HepG2 (cell line): ENCODE measurements around the gene TLCD1. TPM values are rescaled to one million over a fixed set of nuclear protein-coding genes. Genes with fewer than 3 reads are reported as not detected.

ENCODE experiments used
- AGO2 ChIP-seq: fragments of 200-400 bp; formaldehyde crosslinking; optimal IDR thresholded peaks from 2 replicates; pipeline ENCODE3; 2017; ENCODE audit warnings: mild to moderate bottlenecking, low read depth, low read length, moderate library complexity
- AKAP8 ChIP-seq: sonication (generic); formaldehyde crosslinking; IDR thresholded peaks from 2 replicates; pipeline ENCODE4 v1.5.1; 2020; ENCODE audit warnings: mild to moderate bottlenecking, missing genetic modification reagents
- GPN1 ChIP-seq: sonication (generic); formaldehyde crosslinking; IDR thresholded peaks from 2 replicates; pipeline ENCODE4 v1.5.1; 2020; ENCODE audit warnings: missing genetic modification reagents, borderline replicate concordance
- MTA3 ChIP-seq: sonication (generic); formaldehyde crosslinking; IDR thresholded peaks from 2 replicates; pipeline ENCODE4 v1.4.0; 2020; ENCODE audit warnings: missing genetic modification reagents
- NCOA1 ChIP-seq: sonication (generic); formaldehyde crosslinking; IDR thresholded peaks from 2 replicates; pipeline ENCODE4 v1.9.0; 2021; ENCODE audit warnings: missing genetic modification reagents
- PCBP1 ChIP-seq: fragments of 200-400 bp; formaldehyde crosslinking; IDR thresholded peaks from 2 replicates; pipeline ENCODE4 v1.6.1; 2017; ENCODE audit warnings: mild to moderate bottlenecking, low read depth, low read length, borderline replicate concordance
- RBFOX2 ChIP-seq: fragments of 200-400 bp; formaldehyde crosslinking; IDR thresholded peaks from 2 replicates; pipeline ENCODE4 v1.6.1; 2017; ENCODE audit warnings: low read depth, mild to moderate bottlenecking, low read length
- RXRA ChIP-seq: sonication (generic); formaldehyde crosslinking; IDR thresholded peaks from 2 replicates; pipeline ENCODE4 v1.5.1; 2020; ENCODE audit warnings: missing genetic modification reagents
- ZC3H4 ChIP-seq: sonication (generic); formaldehyde crosslinking; IDR thresholded peaks from 2 replicates; pipeline ENCODE4 v1.4.0; 2020; ENCODE audit warnings: missing genetic modification reagents, borderline replicate concordance
- ZNF274 ChIP-seq: sonication (generic); formaldehyde crosslinking; IDR thresholded peaks from 2 replicates; pipeline ENCODE4 v1.5.1; 2020; ENCODE audit warnings: mild to moderate bottlenecking, missing genetic modification reagents
- ZNF331 ChIP-seq: sonication (generic); formaldehyde crosslinking; IDR thresholded peaks from 2 replicates; pipeline ENCODE4 v1.4.0; 2020; ENCODE audit warnings: missing genetic modification reagents
- ZNF547 ChIP-seq: sonication (generic); formaldehyde crosslinking; IDR thresholded peaks from 2 replicates; pipeline ENCODE4 v1.5.1; 2020; ENCODE audit warnings: mild to moderate bottlenecking, missing genetic modification reagents
- ZNF549 ChIP-seq: sonication (generic); formaldehyde crosslinking; IDR thresholded peaks from 2 replicates; pipeline ENCODE4 v1.5.0; 2020; ENCODE audit warnings: missing genetic modification reagents
- ZNF562 ChIP-seq: sonication (generic); formaldehyde crosslinking; IDR thresholded peaks from 2 replicates; pipeline ENCODE4 v1.8.0; 2022; ENCODE audit warnings: missing genetic modification reagents, borderline replicate concordance
- ZNF619 ChIP-seq: sonication (generic); formaldehyde crosslinking; IDR thresholded peaks from 2 replicates; pipeline ENCODE4 v1.4.0; 2020; ENCODE audit warnings: mild to moderate bottlenecking, missing genetic modification reagents
- ZNF670 ChIP-seq: sonication (generic); formaldehyde crosslinking; IDR thresholded peaks from 2 replicates; pipeline ENCODE4 v1.8.0; 2022; ENCODE audit warnings: mild to moderate bottlenecking, missing genetic modification reagents, borderline replicate concordance
- ZSCAN20 ChIP-seq: sonication (generic); formaldehyde crosslinking; IDR thresholded peaks from 2 replicates; pipeline ENCODE4 v1.4.0; 2020; ENCODE audit warnings: missing genetic modification reagents, mild to moderate bottlenecking, borderline replicate concordance
- polyA plus RNA-seq, 8 experiments: library from polyadenylated mRNA; depleted of rRNA in 3 of 8; stranded (reverse) in 7 of 8; unstranded in 1 of 8; fragments of >200 nt; fragmentation: Illumina TruSeq in 4 of 8; extraction: Trizol in 4 of 8; gene quantifications; 2 replicates each; pipeline versions ENCODE4 v1.2.1 to v1.2.3, GENCODE V29; 2011 to 2016; ENCODE audit warnings: low read depth in 4 of 8, missing spikeins in 1 of 8, mixed read lengths in 1 of 8; ENCODE audit not compliant: insufficient read depth in 1 of 8
- total RNA-seq, 5 experiments: library from RNA; depleted of rRNA; stranded (reverse); fragments of >200 nt; fragmentation: Illumina TruSeq; extraction: Trizol; gene quantifications; 2 replicates each; pipeline ENCODE4 v1.2.3, GENCODE V29; 2016; ENCODE audit warnings: low read depth in 1 of 5
- TF ChIP-seq, protein P1 (sequence below): sonication (generic); formaldehyde crosslinking; IDR thresholded peaks from 2 replicates; pipeline ENCODE4 v1.8.0; 2022; ENCODE audit warnings: mild to moderate bottlenecking, missing genetic modification reagents, borderline replicate concordance
- TF ChIP-seq, protein P2 (sequence below): sonication (generic); formaldehyde crosslinking; IDR thresholded peaks from 2 replicates; pipeline ENCODE4 v1.8.0; 2022; ENCODE audit warnings: low read depth, missing genetic modification reagents
- TF ChIP-seq, protein P3 (sequence below): IDR thresholded peaks from 2 replicates; pipeline ENCODE4 v1.6.1; 2016; ENCODE audit warnings: missing compliant biosample characterization, missing genetic modification reagents, borderline replicate concordance
- TF ChIP-seq, protein P4 (sequence below): sonication (generic); formaldehyde crosslinking; IDR thresholded peaks from 2 replicates; pipeline ENCODE4 v1.8.0; 2022; ENCODE audit warnings: missing genetic modification reagents, low read depth, mild to moderate bottlenecking, borderline replicate concordance
- TF ChIP-seq, protein P5 (sequence below): sonication (generic); formaldehyde crosslinking; IDR thresholded peaks from 2 replicates; pipeline ENCODE4 v1.8.0; 2023; ENCODE audit warnings: mild to moderate bottlenecking, missing genetic modification reagents

The TLCD1 gene
- total and polyA plus RNA-seq, 2 of the 13 experiments (the other 11 are each of a cell fraction or from before 2014, with no cell fraction given) = 14.9 to 19.6 TPM

DNA sequence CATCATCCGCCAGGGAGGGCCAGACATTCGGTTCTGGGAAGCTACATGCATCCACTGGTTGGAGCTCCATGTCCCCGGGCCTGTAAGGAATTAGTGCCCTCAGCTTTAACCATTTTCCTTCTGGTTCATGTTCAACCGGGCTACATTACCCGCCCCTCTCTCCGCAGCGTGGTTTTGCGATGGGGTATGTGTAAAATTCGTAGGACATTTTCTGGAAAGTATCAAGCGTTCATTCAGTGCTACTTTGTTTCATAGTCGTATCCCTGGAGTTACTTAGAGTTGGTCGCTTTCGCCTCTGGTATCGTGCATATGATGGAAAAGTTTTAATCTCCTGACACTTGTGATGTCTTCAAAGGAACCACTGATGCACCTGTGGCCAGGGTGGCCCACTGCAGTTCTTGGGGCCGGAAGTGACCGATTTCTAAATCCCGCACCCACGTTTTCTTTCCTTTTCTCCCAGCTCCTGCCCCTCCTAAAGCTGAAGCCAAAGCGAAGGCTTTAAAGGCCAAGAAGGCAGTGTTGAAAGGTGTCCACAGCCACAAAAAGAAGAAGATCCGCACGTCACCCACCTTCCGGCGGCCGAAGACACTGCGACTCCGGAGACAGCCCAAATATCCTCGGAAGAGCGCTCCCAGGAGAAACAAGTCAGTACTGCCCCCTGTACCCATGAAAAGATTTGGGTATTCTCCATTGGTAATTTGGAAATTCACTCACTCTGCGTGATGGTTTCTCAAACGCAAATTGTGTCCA, 5.6 kb downstream of the TLCD1 start (continued):
- no peak for TF ChIP-seq NCOA1 (CRISPR knock-in tag)
- TF ChIP-seq, protein P1, sequence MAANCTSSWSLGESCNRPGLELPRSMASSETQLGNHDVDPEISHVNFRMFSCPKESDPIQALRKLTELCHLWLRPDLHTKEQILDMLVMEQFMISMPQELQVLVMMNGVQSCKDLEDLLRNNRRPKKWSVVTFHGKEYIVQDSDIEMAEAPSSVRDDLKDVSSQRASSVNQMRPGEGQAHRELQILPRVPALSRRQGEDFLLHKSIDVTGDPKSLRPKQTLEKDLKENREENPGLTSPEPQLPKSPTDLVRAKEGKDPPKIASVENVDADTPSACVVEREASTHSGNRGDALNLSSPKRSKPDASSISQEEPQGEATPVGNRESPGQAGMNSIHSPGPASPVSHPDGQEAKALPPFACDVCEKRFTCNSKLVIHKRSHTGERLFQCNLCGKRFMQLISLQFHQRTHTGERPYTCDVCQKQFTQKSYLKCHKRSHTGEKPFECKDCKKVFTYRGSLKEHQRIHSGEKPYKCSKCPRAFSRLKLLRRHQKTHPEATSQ = no peak
- TF ChIP-seq ZNF562 (CRISPR knock-in tag) = no peak
- no peak for TF ChIP-seq MTA3
- TF ChIP-seq, protein P2, sequence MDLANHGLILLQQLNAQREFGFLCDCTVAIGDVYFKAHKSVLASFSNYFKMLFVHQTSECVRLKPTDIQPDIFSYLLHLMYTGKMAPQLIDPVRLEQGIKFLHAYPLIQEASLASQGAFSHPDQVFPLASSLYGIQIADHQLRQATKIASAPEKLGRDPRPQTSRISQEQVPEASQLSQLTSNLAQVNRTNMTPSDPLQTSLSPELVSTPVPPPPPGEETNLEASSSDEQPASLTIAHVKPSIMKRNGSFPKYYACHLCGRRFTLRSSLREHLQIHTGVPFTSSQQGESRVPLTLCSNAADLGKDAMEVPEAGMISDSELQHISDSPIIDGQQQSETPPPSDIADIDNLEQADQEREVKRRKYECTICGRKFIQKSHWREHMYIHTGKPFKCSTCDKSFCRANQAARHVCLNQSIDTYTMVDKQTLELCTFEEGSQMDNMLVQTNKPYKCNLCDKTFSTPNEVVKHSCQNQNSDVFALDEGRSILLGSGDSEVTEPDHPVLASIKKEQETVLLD (CRISPR knock-in tag) = no peak
- TF ChIP-seq PCBP1 = no peak
- no peak for TF ChIP-seq ZNF670
- peak; percentile 7; the same call in 1 of the 2 replicates for TF ChIP-seq RBFOX2
- TF ChIP-seq, protein P3, sequence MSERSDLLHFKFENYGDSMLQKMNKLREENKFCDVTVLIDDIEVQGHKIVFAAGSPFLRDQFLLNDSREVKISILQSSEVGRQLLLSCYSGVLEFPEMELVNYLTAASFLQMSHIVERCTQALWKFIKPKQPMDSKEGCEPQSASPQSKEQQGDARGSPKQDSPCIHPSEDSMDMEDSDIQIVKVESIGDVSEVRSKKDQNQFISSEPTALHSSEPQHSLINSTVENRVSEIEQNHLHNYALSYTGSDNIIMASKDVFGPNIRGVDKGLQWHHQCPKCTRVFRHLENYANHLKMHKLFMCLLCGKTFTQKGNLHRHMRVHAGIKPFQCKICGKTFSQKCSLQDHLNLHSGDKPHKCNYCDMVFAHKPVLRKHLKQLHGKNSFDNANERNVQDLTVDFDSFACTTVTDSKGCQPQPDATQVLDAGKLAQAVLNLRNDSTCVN (CRISPR knock-in tag) = no peak
- TF ChIP-seq, protein P4, sequence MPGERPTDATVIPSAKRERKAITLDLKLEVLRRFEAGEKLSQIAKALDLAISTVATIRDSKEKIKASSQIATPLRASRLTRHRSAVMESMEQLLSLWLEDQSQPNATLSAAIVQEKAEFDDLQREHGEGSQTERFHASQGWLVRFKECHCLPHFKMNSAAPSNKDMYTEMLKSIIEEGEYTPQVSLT = no peak
- TF ChIP-seq ZNF274 (CRISPR knock-in tag) = no peak; the same call in 1 of the 2 replicates
- no peak for TF ChIP-seq GPN1
- TF ChIP-seq ZNF619 (CRISPR knock-in tag) = no peak
- no peak for TF ChIP-seq RXRA (CRISPR knock-in tag)
- no peak for TF ChIP-seq ZC3H4
- peak; percentile 30; the same call in 1 of the 2 replicates for TF ChIP-seq ZNF547 (CRISPR knock-in tag)
- 0 out of 2 replicates have a peak, but pooled peaks have one; percentile 0 for TF ChIP-seq AKAP8 (CRISPR knock-in tag)
- TF ChIP-seq, protein P5, sequence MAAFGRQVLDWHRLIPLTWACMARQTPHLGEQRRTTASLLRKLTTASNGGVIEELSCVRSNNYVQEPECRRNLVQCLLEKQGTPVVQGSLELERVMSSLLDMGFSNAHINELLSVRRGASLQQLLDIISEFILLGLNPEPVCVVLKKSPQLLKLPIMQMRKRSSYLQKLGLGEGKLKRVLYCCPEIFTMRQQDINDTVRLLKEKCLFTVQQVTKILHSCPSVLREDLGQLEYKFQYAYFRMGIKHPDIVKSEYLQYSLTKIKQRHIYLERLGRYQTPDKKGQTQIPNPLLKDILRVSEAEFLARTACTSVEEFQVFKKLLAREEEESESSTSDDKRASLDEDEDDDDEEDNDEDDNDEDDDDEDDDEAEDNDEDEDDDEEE (CRISPR knock-in tag) = no peak
- TF ChIP-seq AGO2 = peak; percentile 67
- TF ChIP-seq ZNF549 = no peak
- TF ChIP-seq ZNF331 (CRISPR knock-in tag) = no peak
- no peak for TF ChIP-seq ZSCAN20 (CRISPR knock-in tag)
